ENCODE measurements around the gene NUDT21. TPM values are rescaled to one million over a fixed set of nuclear protein-coding genes. Genes with fewer than 3 reads are reported as not detected.
A peak's percentile ranks its signal among the peaks of the same experiment; 100 is the strongest.

The NUDT21 gene
- total RNA-seq, 1 experiment from 2014 or later, result 109 TPM

- Histone ChIP-seq H3K36me3 (ENCODE audit: low read depth, low read length) (peaks cover 50% of the 10 kb centered on the region), H3K4me3 (ENCODE audit: low read length) (no peak overlapping the region), H3K9ac (ENCODE audit: low read length) (no peak overlapping the region), H3K9me2 (replicated peaks; ENCODE audit: low read length) (no peaks in the 10 kb centered on the region), H3K79me2 (ENCODE audit: low read length) (peaks cover 11% of the 10 kb centered on the region), H3K9me3 (ENCODE audit: low read length) (no peaks in the 10 kb centered on the region), H3K4me2 (ENCODE audit: low read length) (no peak overlapping the region), H3F3A (ENCODE audit: low read length, unreplicated experiment) (no peaks in the 10 kb centered on the region), H3K27me3 (ENCODE audit: low read length) (no peaks in the 10 kb centered on the region), H3K27ac (ENCODE audit: low read length) (no peak overlapping the region), H2AFZ (ENCODE audit: low read length) (no peak overlapping the region), H4K20me1 (ENCODE audit: low read length) (peaks cover 2% of the 10 kb centered on the region; the same call in 1 of the 2 replicates), H3K4me1 (ENCODE audit: insufficient read depth, low read length) (peaks cover 2% of the 10 kb centered on the region)
- DNase-seq (no peak), ATAC-seq (no peak)
- TF ChIP-seq EZH2 (IDR thresholded peaks at IDR 0.05; ENCODE audit: low read length, unreplicated experiment) (no peak), CTCF (conservative IDR thresholded peaks at IDR 0.05; ENCODE audit: low read depth, low read length) (no peak), EZH2phosphoT487 (IDR thresholded peaks at IDR 0.05; ENCODE audit: borderline replicate concordance, low read length) (no peak)
- ChIA-PET CTCF (no interaction called here), POLR2A (ENCODE audit: unreplicated experiment) (no interaction called here)
- BruUV-seq (replicated peaks), result no TSS peak
- intact Hi-C loops (cut with micrococcal nuclease), result no loop called here
Measured at GRCh38 chr16:56457927-56458470, 6.9 kb upstream of the NUDT21 start.

GRCh38 chr16:56451753-56452689 is 889 bp upstream of the NUDT21 start:
- peaks cover 69% of the 10 kb centered on the region for H3K79me2 ChIP-seq (ENCODE audit: low read length)
- ATAC-seq, result peak; percentile 48
- ChIA-PET POLR2A (ENCODE audit: unreplicated experiment) (no interaction called here), CTCF (interaction anchor here (0.6 kb wide), 1 partner anchor 206 kb away, joined by 3 read pairs; the partner anchor contains the start of gene MT1F)
- H3K4me3 ChIP-seq (ENCODE audit: low read length), result peak overlapping the region; percentile 98
- peaks cover 31% of the 10 kb centered on the region for H3K36me3 ChIP-seq (ENCODE audit: low read depth, low read length)
- intact Hi-C loops (cut with micrococcal nuclease), result loop anchor here (2.0 kb wide), 1 partner anchor 119 kb away; no protein-coding TSS in a partner anchor
- H3F3A ChIP-seq (ENCODE audit: low read length, unreplicated experiment), result no peaks in the 10 kb centered on the region
- H3K27me3 ChIP-seq (ENCODE audit: low read length), result no peaks in the 10 kb centered on the region
- H3K4me1 ChIP-seq (ENCODE audit: insufficient read depth, low read length), result peaks cover 24% of the 10 kb centered on the region
- H3K9me3 ChIP-seq (ENCODE audit: low read length), result no peaks in the 10 kb centered on the region
- DNase-seq, result peak; percentile 28
- TSS peak; percentile 68 for BruUV-seq (replicated peaks)
- H2AFZ ChIP-seq (ENCODE audit: low read length), result peak overlapping the region; percentile 87
- peak overlapping the region; percentile 100 for H3K4me2 ChIP-seq (ENCODE audit: low read length)
- H3K9ac ChIP-seq (ENCODE audit: low read length), result peak overlapping the region; percentile 98
- no peak for TF ChIP-seq EZH2 (IDR thresholded peaks at IDR 0.05; ENCODE audit: low read length, unreplicated experiment)
- TF ChIP-seq CTCF (conservative IDR thresholded peaks at IDR 0.05; ENCODE audit: low read depth, low read length), result no peak
- TF ChIP-seq EZH2phosphoT487 (IDR thresholded peaks at IDR 0.05; ENCODE audit: borderline replicate concordance, low read length), result no peak
- H3K9me2 ChIP-seq (replicated peaks; ENCODE audit: low read length), result no peaks in the 10 kb centered on the region
- peaks cover 35% of the 10 kb centered on the region for H4K20me1 ChIP-seq (ENCODE audit: low read length)
- H3K27ac ChIP-seq (ENCODE audit: low read length), result peak overlapping the region; percentile 61

Measured in PC-3 (cell line).